Neural cell (in vitro differentiated cells): ENCODE data around the gene RFX7. TPM values are rescaled to one million over a fixed set of nuclear protein-coding genes. Genes with fewer than 3 reads are reported as not detected.

ENCODE experiments used
- H2AFZ ChIP-seq: fragments of 200-600, 300-800 bp; sonication (generic), shearing (Covaris generic); 2 replicates; pipeline ENCODE4 v1.6.0; 2014; ENCODE audit warnings: low read depth, mild to moderate bottlenecking, antibody characterized with exemption, low read length, moderate library complexity
- H3F3A ChIP-seq: fragments of 200-600 bp; shearing (Covaris generic); 2 replicates; pipeline ENCODE4 v1.6.1; 2016; ENCODE audit warnings: mild to moderate bottlenecking, moderate library complexity, mixed read lengths, antibody characterized with exemption, low read length; ENCODE audit not compliant: insufficient read depth, poor library complexity, severe bottlenecking
- H3K27ac ChIP-seq: fragments of 200-600, 300-800 bp; sonication (generic), shearing (Covaris generic); 2 replicates; pipeline ENCODE4 v1.5.1; 2014; ENCODE audit warnings: mild to moderate bottlenecking, low read length, moderate library complexity
- H3K27me3 ChIP-seq: fragments of 300-800, 200-600 bp; sonication (generic), shearing (Covaris generic); 2 replicates; pipeline ENCODE4 v1.6.0; 2014; ENCODE audit warnings: mild to moderate bottlenecking, low read depth, low read length, moderate library complexity; ENCODE audit not compliant: insufficient read depth
- H3K36me3 ChIP-seq: fragments of 300-800, 200-600 bp; sonication (generic), shearing (Covaris generic); 2 replicates; pipeline ENCODE4 v1.5.1; 2014; ENCODE audit warnings: mild to moderate bottlenecking, antibody characterized with exemption, low read length, moderate library complexity; ENCODE audit not compliant: insufficient read depth
- H3K4me2 ChIP-seq: fragments of 300-800, 200-600 bp; sonication (generic), shearing (Covaris generic); 2 replicates; pipeline ENCODE4 v1.6.0; 2014; ENCODE audit warnings: mild to moderate bottlenecking, low read length
- H3K4me3 ChIP-seq: fragments of 300-800, 200-600 bp; sonication (generic), shearing (Covaris generic); 2 replicates; pipeline ENCODE4 v1.5.1; 2014; ENCODE audit warnings: mild to moderate bottlenecking, low read length, moderate library complexity
- H3K79me2 ChIP-seq: fragments of 200-600 bp; shearing (Covaris generic); replicated peaks from 2 replicates; pipeline ENCODE4 v1.6.0; 2014; ENCODE audit warnings: mild to moderate bottlenecking, low read length, moderate library complexity; ENCODE audit not compliant: insufficient read depth
- H3K9ac ChIP-seq: fragments of 300-800, 200-600 bp; sonication (generic), shearing (Covaris generic); 2 replicates; pipeline ENCODE4 v1.6.1; 2016; ENCODE audit warnings: mild to moderate bottlenecking, low read length, mixed read lengths
- H3K9me2 ChIP-seq: fragments of 200-600 bp; shearing (Covaris generic); 2 replicates; pipeline ENCODE4 v1.6.1; 2016; ENCODE audit warnings: mild to moderate bottlenecking, low read length, mixed read lengths; ENCODE audit not compliant: insufficient read depth
- H3K9me3 ChIP-seq: fragments of 200-600, 300-800 bp; sonication (generic), shearing (Covaris generic); 2 replicates; pipeline ENCODE4 v1.6.1; 2016; ENCODE audit warnings: mild to moderate bottlenecking, mixed run types, low read length, moderate library complexity, mixed read lengths
- H4K20me1 ChIP-seq: fragments of 200-600 bp; shearing (Covaris generic); 2 replicates; pipeline ENCODE4 v1.6.1; 2016; ENCODE audit warnings: mild to moderate bottlenecking, mixed run types; ENCODE audit not compliant: insufficient read depth
- CTCF ChIP-seq: fragments of 450-650 bp; IDR thresholded peaks from 2 replicates; pipeline ENCODE4 v1.5.1; 2014; ENCODE audit warnings: antibody characterized with exemption, mild to moderate bottlenecking, moderate library complexity; ENCODE audit not compliant: poor library complexity, severe bottlenecking
- EP300 ChIP-seq: fragments of 450-650 bp; conservative IDR thresholded peaks from 2 replicates; pipeline ENCODE4 v1.6.1; 2014; ENCODE audit warnings: antibody characterized with exemption, mild to moderate bottlenecking, moderate library complexity; ENCODE audit not compliant: poor library complexity, severe bottlenecking
- EZH2 ChIP-seq: fragments of 200-600, 300-800 bp; shearing (Covaris generic), sonication (generic); IDR thresholded peaks from 2 replicates; pipeline ENCODE4 v1.6.1; 2014; ENCODE audit warnings: antibody characterized with exemption, low read length, borderline replicate concordance, mild to moderate bottlenecking; ENCODE audit not compliant: insufficient read depth, poor library complexity, severe bottlenecking
- MXI1 ChIP-seq: fragments of 450-650 bp; conservative IDR thresholded peaks from 2 replicates; pipeline ENCODE4 v1.6.1; 2014; ENCODE audit warnings: antibody characterized with exemption, mild to moderate bottlenecking; ENCODE audit not compliant: poor library complexity, severe bottlenecking
- POLR2AphosphoS5 ChIP-seq: IDR thresholded peaks from 2 replicates; pipeline ENCODE4 v1.6.1; 2012
- REST ChIP-seq: IDR thresholded peaks from 2 replicates; pipeline ENCODE4 v1.6.1; 2012; ENCODE audit warnings: borderline replicate concordance
- SMC3 ChIP-seq: fragments of 450-650 bp; conservative IDR thresholded peaks from 2 replicates; pipeline ENCODE4 v1.6.1; 2014; ENCODE audit warnings: antibody characterized with exemption, mild to moderate bottlenecking, moderate library complexity; ENCODE audit not compliant: poor library complexity
- TAF1 ChIP-seq: IDR thresholded peaks from 2 replicates; pipeline ENCODE4 v1.6.1; 2012; ENCODE audit warnings: low read depth
- polyA minus RNA-seq: library from RNA; depleted of rRNA, polyadenylated mRNA; stranded (reverse); fragments of >200 nt; gene quantifications from 2 replicates; pipeline ENCODE4 v1.2.3, GENCODE V29; 2014
- polyA plus RNA-seq: library from polyadenylated mRNA; depleted of rRNA; stranded (reverse); fragments of >200 nt; gene quantifications from 2 replicates; pipeline ENCODE4 v1.2.3, GENCODE V29; 2014

Gene RFX7
- 11.2 and 12.9 TPM in 2 replicates for polyA plus RNA-seq
- 30.4 and 46.8 TPM in 2 replicates for polyA minus RNA-seq

GRCh38 chr15:56243163-56244037 lies at the start of gene RFX7:
Gene RFX7, minus strand, starts transcription at chr15:56243879. Its CDS starts 594 bp downstream, at chr15:56243285.
- H3K27me3 ChIP-seq = no peaks in the 10 kb centered on the region
- no peaks in the 10 kb centered on the region for H3K36me3 ChIP-seq
- no peaks in the 10 kb centered on the region for H3K9me3 ChIP-seq
- peak within 1 kb of the TSS; percentile 91 for H3K9ac ChIP-seq
- H3F3A ChIP-seq = peaks cover 9% of the 10 kb centered on the region
- no peaks in the 10 kb centered on the region for H3K9me2 ChIP-seq
- peak; percentile 1 for TF ChIP-seq EP300
- TF ChIP-seq TAF1 = peak; percentile 23
- no peak for TF ChIP-seq EZH2
- no peak for TF ChIP-seq REST
- peak; percentile 79 for TF ChIP-seq POLR2AphosphoS5
- peak; percentile 58 for TF ChIP-seq CTCF
- peak; percentile 71 for TF ChIP-seq MXI1
- peak; percentile 39 for TF ChIP-seq SMC3
- peak within 1 kb of the TSS; percentile 91 for H3K27ac ChIP-seq
- peak within 1 kb of the TSS; percentile 95 for H3K4me2 ChIP-seq
- H2AFZ ChIP-seq = peak within 1 kb of the TSS; percentile 79
- peaks cover 44% of the 10 kb centered on the region for H3K79me2 ChIP-seq
- no peaks in the 10 kb centered on the region for H4K20me1 ChIP-seq
- H3K4me3 ChIP-seq = peak within 1 kb of the TSS; percentile 91

GRCh38 chr15:56292546-56293316 lies 49.1 kb upstream of the RFX7 start:
- Histone ChIP-seq H3K27ac (no peak overlapping the region), H3K4me3 (no peak overlapping the region), H3F3A (no peaks in the 10 kb centered on the region), H3K36me3 (no peaks in the 10 kb centered on the region), H3K79me2 (no peaks in the 10 kb centered on the region), H2AFZ (no peak overlapping the region), H4K20me1 (no peaks in the 10 kb centered on the region), H3K9me3 (peaks cover 4% of the 10 kb centered on the region), H3K4me2 (no peak overlapping the region), H3K9me2 (no peaks in the 10 kb centered on the region), H3K27me3 (no peaks in the 10 kb centered on the region), H3K9ac (no peak overlapping the region)
- no peak for TF ChIP-seq SMC3
